ENCODE measurements around the gene ZAP70.

Gene ZAP70

DNA sequence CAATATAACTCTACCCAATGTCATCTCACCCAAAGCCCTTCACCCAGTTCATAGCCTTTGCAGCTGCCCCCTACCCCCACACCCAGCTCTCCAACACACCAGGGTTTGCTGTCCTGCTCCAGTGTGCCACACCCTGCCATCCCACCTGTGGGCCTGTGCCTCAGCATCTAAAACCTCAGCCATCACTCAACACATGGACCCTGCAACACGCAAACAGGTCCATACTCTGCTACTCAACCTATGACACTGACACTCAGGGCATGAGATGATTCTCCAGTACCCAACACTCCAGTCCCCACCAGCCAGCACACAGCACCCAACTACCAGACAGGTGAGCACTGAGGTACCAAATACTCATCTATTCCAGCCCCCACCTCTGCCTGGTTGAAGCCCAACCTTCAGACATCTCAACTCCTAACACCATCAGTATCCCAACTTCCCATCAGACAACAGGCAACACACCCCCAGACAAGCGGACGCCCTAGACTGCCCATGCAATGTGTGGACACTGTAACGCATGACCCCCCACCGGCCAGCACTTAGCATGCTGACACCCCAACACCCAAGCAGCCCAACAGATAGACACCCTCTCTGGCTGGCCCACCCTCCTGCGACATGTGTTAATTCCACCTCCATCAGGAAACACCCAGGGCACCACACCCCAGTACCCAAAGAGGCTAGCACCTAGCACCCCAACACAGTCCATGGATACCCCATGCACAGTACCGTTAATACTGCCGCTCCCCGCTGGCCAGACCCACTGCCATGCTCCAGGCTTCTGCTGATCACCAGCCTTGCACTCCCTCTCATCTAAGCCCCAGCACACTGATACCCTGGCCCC lies 25.0 kb downstream of the ZAP70 start:
- Mint-ChIP-seq H3K27ac (no peak overlapping the region), H3K4me3 (no peak overlapping the region), H3K9me3 (no peaks in the 10 kb centered on the region), H3K4me1 (ENCODE audit: low read depth) (peaks cover 10% of the 10 kb centered on the region), H3K36me3 (ENCODE audit: low read depth) (no peaks in the 10 kb centered on the region), H3K27me3 (peaks cover 2% of the 10 kb centered on the region)
- intact Hi-C loops (cut with micrococcal nuclease): no loop called here

DNA sequence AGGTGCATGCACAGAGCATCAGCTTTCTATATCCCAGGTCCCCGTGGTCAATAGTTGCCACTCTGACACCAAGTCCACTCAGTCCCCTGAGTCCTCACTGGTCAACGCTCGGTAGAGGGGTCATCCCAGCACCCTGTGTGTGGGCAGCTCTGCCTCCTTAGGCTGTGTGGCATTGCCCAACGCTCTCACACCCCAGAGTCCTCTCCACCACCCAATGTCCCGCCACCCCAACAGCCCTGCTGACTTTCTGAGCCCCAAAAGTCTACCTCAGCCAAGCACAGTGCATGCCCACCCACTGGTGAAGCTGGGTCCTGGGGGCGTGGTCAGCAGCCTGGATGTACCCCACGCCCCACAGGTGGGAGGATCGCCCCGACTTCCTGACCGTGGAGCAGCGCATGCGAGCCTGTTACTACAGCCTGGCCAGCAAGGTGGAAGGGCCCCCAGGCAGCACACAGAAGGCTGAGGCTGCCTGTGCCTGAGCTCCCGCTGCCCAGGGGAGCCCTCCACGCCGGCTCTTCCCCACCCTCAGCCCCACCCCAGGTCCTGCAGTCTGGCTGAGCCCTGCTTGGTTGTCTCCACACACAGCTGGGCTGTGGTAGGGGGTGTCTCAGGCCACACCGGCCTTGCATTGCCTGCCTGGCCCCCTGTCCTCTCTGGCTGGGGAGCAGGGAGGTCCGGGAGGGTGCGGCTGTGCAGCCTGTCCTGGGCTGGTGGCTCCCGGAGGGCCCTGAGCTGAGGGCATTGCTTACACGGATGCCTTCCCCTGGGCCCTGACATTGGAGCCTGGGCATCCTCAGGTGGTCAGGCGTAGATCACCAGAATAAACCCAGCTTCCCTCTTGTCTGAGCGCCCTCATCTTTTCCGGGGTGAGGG lies 25.9 kb downstream of the ZAP70 start:
- H3K9me3 Mint-ChIP-seq: no peaks in the 10 kb centered on the region
- peaks cover 2% of the 10 kb centered on the region for H3K27me3 Mint-ChIP-seq
- H3K27ac Mint-ChIP-seq: no peak overlapping the region
- peaks cover 10% of the 10 kb centered on the region for H3K4me1 Mint-ChIP-seq (ENCODE audit: low read depth)
- peaks cover 8% of the 10 kb centered on the region for H3K36me3 Mint-ChIP-seq (ENCODE audit: low read depth)
- H3K4me3 Mint-ChIP-seq: no peak overlapping the region
- intact Hi-C loops (cut with micrococcal nuclease): no loop called here

- no peak overlapping the region for H3K27ac Mint-ChIP-seq
- no peaks in the 10 kb centered on the region for H3K9me3 Mint-ChIP-seq
- no peak overlapping the region for H3K4me3 Mint-ChIP-seq
- peaks cover 12% of the 10 kb centered on the region for H3K36me3 Mint-ChIP-seq (ENCODE audit: low read depth)
- peaks cover 2% of the 10 kb centered on the region for H3K27me3 Mint-ChIP-seq
- peaks cover 10% of the 10 kb centered on the region for H3K4me1 Mint-ChIP-seq (ENCODE audit: low read depth)
- intact Hi-C loops (cut with micrococcal nuclease): loop anchor here (2.0 kb wide), 1 partner anchor 645 kb away; no protein-coding TSS in a partner anchor
Observed at GRCh38 chr2:97739893-97740245, 26.5 kb downstream of the ZAP70 start.

GRCh38 chr2:97740590-97741182 lies 27.3 kb downstream of the ZAP70 start:
- Mint-ChIP-seq H3K27me3 (peaks cover 2% of the 10 kb centered on the region), H3K36me3 (ENCODE audit: low read depth) (peaks cover 14% of the 10 kb centered on the region), H3K27ac (no peak overlapping the region), H3K9me3 (no peaks in the 10 kb centered on the region), H3K4me1 (ENCODE audit: low read depth) (peaks cover 10% of the 10 kb centered on the region), H3K4me3 (no peak overlapping the region)
- intact Hi-C loops (cut with micrococcal nuclease): loop anchor here (2.0 kb wide), 1 partner anchor 644 kb away; no protein-coding TSS in a partner anchor

DNA sequence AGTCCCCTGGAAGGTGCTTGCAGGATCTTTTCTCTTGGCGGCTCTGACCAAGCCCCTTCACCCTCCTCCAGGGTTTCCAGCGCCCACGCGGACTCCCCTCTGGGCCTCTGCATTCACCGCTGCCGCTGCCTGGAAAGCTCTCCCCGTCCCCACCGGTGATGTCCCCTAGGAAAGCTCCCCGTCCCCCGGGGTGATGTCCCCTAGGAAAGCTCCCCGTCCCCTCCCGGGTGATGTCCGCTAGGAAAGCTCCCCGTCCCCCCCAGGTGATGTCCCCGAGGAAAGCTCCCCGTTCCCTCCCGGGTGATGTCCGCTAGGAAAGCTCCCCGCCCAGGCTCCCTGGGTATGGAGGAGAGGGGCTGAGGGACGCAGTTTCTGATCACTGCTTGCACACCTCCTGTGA lies 27.9 kb downstream of the ZAP70 start:
- H3K27me3 Mint-ChIP-seq: peaks cover 2% of the 10 kb centered on the region

GRCh38 chr2:97741686-97742085 lies 28.3 kb downstream of the ZAP70 start:
- Mint-ChIP-seq H3K27ac (no peak overlapping the region), H3K4me1 (ENCODE audit: low read depth) (peaks cover 10% of the 10 kb centered on the region), H3K4me3 (no peak overlapping the region), H3K27me3 (peaks cover 2% of the 10 kb centered on the region), H3K36me3 (ENCODE audit: low read depth) (peaks cover 22% of the 10 kb centered on the region), H3K9me3 (no peaks in the 10 kb centered on the region)
- intact Hi-C loops (cut with micrococcal nuclease): loop anchor here (2.0 kb wide), 1 partner anchor 643 kb away; no protein-coding TSS in a partner anchor

More for the DNA sequence above, 27.9 kb downstream of the ZAP70 start:
- Mint-ChIP-seq H3K4me1 (ENCODE audit: low read depth) (peaks cover 10% of the 10 kb centered on the region), H3K36me3 (ENCODE audit: low read depth) (peaks cover 19% of the 10 kb centered on the region), H3K27ac (no peak overlapping the region), H3K4me3 (no peak overlapping the region), H3K9me3 (no peaks in the 10 kb centered on the region)
- intact Hi-C loops (cut with micrococcal nuclease): loop anchor here (2.0 kb wide), 1 partner anchor 644 kb away; no protein-coding TSS in a partner anchor

GRCh38 chr2:97742381-97742847 lies 29.0 kb downstream of the ZAP70 start:
- Mint-ChIP-seq H3K4me3 (no peak overlapping the region), H3K4me1 (ENCODE audit: low read depth) (peaks cover 10% of the 10 kb centered on the region), H3K9me3 (no peaks in the 10 kb centered on the region), H3K27ac (no peak overlapping the region), H3K36me3 (ENCODE audit: low read depth) (peaks cover 30% of the 10 kb centered on the region), H3K27me3 (peaks cover 2% of the 10 kb centered on the region)
- intact Hi-C loops (cut with micrococcal nuclease): no loop called here

DNA sequence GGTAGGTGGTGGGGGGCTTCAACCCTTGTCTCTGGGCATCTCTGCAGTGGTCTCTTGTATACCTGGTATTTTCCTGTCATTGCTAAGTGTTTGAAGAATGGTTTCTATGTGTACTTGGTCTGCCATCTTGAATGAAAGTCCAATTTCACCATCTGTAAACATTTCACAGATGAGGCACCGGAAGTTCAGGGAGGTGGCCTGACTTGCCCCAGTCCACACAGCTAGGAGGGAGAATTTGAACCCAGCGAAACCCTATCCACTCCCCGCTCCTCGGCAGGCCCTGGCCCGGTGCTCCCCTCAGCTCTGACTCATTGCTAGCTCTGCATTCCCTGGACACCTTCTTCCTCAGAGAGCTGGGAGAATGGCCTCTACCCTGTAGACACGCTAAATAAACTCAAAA lies 30.5 kb downstream of the ZAP70 start:
- Mint-ChIP-seq H3K36me3 (ENCODE audit: low read depth) (peaks cover 33% of the 10 kb centered on the region), H3K4me1 (ENCODE audit: low read depth) (peaks cover 19% of the 10 kb centered on the region), H3K27me3 (peaks cover 2% of the 10 kb centered on the region), H3K9me3 (peaks cover under 1% of the 10 kb centered on the region), H3K4me3 (no peak overlapping the region), H3K27ac (no peak overlapping the region)
- intact Hi-C loops (cut with micrococcal nuclease): no loop called here

DNA sequence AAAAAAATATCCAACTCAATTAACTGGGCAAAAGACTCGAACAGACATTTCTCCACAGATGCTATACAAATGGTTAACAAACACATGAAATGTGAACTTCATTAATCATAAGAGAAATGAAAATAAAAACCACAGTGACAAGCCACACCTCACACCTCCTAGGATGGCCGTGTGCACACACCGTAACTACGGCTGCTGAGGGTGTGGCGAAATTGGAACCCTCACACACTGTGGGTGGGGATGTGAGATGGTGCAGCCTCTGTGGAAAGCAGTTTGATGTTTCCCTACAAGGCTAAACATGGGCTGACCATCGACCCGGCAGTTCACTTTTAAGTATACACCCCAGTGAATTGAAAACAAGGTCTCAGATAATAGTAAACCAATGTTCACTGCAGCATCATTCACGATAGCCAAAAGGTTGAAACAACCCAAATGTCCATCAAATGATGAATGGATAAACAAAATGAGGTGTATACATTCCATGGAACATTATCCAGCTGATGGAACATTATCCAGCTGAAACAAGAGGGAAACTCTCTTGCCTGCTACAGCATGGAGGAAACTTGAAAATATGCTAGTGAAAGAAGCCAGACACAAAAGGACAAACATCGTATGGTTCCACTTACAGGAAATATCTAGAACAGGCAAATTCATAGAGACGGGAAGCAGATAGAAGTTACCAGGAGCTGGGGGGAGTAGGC lies 32.2 kb downstream of the ZAP70 start:
- H3K4me3 Mint-ChIP-seq: no peak overlapping the region
- intact Hi-C loops (cut with micrococcal nuclease): no loop called here
- H3K9me3 Mint-ChIP-seq: peaks cover 14% of the 10 kb centered on the region
- H3K27me3 Mint-ChIP-seq: peaks cover 2% of the 10 kb centered on the region
- H3K27ac Mint-ChIP-seq: no peak overlapping the region
- H3K36me3 Mint-ChIP-seq (ENCODE audit: low read depth): peaks cover 49% of the 10 kb centered on the region
- peaks cover 25% of the 10 kb centered on the region for H3K4me1 Mint-ChIP-seq (ENCODE audit: low read depth)

DNA sequence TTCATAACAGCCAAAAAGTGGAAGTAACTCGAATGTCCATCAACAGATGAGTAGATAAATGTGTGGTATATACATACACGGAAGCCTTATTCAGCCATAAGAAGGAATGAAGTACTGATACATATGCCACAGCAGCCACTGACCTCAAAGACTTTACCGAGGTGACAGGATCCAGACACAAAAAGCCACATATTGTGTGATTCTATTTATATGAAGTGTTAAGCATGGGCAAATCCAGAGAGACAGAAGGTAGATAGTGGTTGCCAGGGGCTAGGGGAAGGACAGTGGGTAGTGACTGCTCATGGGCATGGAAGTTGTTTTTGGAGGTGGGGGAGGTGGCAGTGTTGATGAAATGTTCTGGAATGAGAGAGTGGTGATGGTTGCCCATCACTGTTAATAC lies 33.9 kb downstream of the ZAP70 start:
- no peak overlapping the region for H3K27ac Mint-ChIP-seq
- no peaks in the 10 kb centered on the region for H3K27me3 Mint-ChIP-seq
- peaks cover 66% of the 10 kb centered on the region for H3K36me3 Mint-ChIP-seq (ENCODE audit: low read depth)
- H3K4me1 Mint-ChIP-seq (ENCODE audit: low read depth): peaks cover 19% of the 10 kb centered on the region
- peaks cover 14% of the 10 kb centered on the region for H3K9me3 Mint-ChIP-seq
- no peak overlapping the region for H3K4me3 Mint-ChIP-seq
- intact Hi-C loops (cut with micrococcal nuclease): no loop called here

GRCh38 chr2:97747716-97748115 lies 34.3 kb downstream of the ZAP70 start:
- peaks cover 69% of the 10 kb centered on the region for H3K36me3 Mint-ChIP-seq (ENCODE audit: low read depth)
- no peak overlapping the region for H3K4me3 Mint-ChIP-seq
- intact Hi-C loops (cut with micrococcal nuclease): no loop called here
- peaks cover 14% of the 10 kb centered on the region for H3K9me3 Mint-ChIP-seq
- H3K27ac Mint-ChIP-seq: no peak overlapping the region
- peaks cover 15% of the 10 kb centered on the region for H3K4me1 Mint-ChIP-seq (ENCODE audit: low read depth)
- no peaks in the 10 kb centered on the region for H3K27me3 Mint-ChIP-seq

- H3K27me3 Mint-ChIP-seq: no peaks in the 10 kb centered on the region
- intact Hi-C loops (cut with micrococcal nuclease): no loop called here
- H3K36me3 Mint-ChIP-seq (ENCODE audit: low read depth): peaks cover 72% of the 10 kb centered on the region
- peaks cover 14% of the 10 kb centered on the region for H3K9me3 Mint-ChIP-seq
- no peak overlapping the region for H3K27ac Mint-ChIP-seq
- H3K4me3 Mint-ChIP-seq: no peak overlapping the region
- H3K4me1 Mint-ChIP-seq (ENCODE audit: low read depth): peaks cover 15% of the 10 kb centered on the region
Observed at GRCh38 chr2:97749581-97749980, 36.2 kb downstream of the ZAP70 start.

DNA sequence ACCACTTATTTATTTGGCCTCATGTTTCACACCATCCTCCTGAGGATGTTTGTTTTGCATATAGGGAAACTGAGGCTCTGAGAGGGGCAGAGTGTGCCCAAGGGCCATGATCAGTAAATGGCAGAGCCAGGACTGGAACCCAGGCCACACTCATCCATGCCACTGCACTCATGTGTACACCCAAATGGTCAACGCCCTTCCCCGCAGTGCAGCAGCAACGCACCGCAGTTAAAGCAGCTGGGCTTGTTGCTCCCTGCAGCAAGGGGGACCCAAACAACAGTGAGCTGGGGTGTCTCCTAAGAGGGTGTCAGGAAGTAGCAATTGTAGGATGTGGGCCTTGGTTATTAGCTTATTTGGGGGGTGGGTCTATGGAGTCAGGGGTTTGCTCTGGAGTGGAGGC lies 36.6 kb downstream of the ZAP70 start:
- Mint-ChIP-seq H3K9me3 (peaks cover 14% of the 10 kb centered on the region), H3K4me3 (no peak overlapping the region), H3K36me3 (ENCODE audit: low read depth) (peaks cover 75% of the 10 kb centered on the region), H3K27ac (no peak overlapping the region), H3K27me3 (no peaks in the 10 kb centered on the region), H3K4me1 (ENCODE audit: low read depth) (peaks cover 15% of the 10 kb centered on the region)
- intact Hi-C loops (cut with micrococcal nuclease): no loop called here

All from dendritic cell treated with granulocyte-macrophage colony-stimulating factor and Interleukin-4, amounts not matched to agents 40 ng/mL and 50 ng/mL, for 4 days (primary cell).